DND-41 (cell line): ENCODE data around the gene PRKCZ.

ENCODE experiments used
- ATAC-seq: fragments of 200-7000 bp; cut with Tn5 transposase; 3 replicates; pipeline ENCODE4 v1.9.1; 2021; ENCODE audit warnings: low read depth; ENCODE audit not compliant: insufficient read depth
- DNase-seq: peaks from one replicate; pipeline ENCODE4 v3.0.0-alpha.2; 2020
- H2AFZ ChIP-seq: 2 replicates; pipeline ENCODE4 v1.6.0; 2012; ENCODE audit warnings: low read depth, low read length
- H3K27ac ChIP-seq: 2 replicates; pipeline ENCODE4 v1.5.1; 2012; ENCODE audit warnings: low read length, inconsistent platforms
- H3K27me3 ChIP-seq: fragments of 200-600 bp; sonication (generic); 2 replicates; pipeline ENCODE4 v1.6.0; 2012; ENCODE audit warnings: low read length, mild to moderate bottlenecking, inconsistent platforms; ENCODE audit not compliant: insufficient read depth, poor library complexity
- H3K36me3 ChIP-seq: 2 replicates; pipeline ENCODE4 v1.5.1; 2012; ENCODE audit warnings: low read length, inconsistent platforms; ENCODE audit not compliant: insufficient read depth
- H3K4me1 ChIP-seq: 2 replicates; pipeline ENCODE4 v1.5.1; 2012; ENCODE audit warnings: mild to moderate bottlenecking, low read length; ENCODE audit not compliant: insufficient read depth
- H3K4me2 ChIP-seq: 2 replicates; pipeline ENCODE4 v1.6.0; 2012; ENCODE audit warnings: mild to moderate bottlenecking, moderate library complexity, low read length, inconsistent platforms; ENCODE audit not compliant: insufficient read depth
- H3K4me3 ChIP-seq, 2 experiments: fragments of 200-600 bp in 1 of 2; shearing (Covaris generic) in 1 of 2; 2 replicates each; pipeline ENCODE4 v1.5.1; 2012 to 2016; ENCODE audit warnings: inconsistent platforms in 2 of 2, low read length in 2 of 2, mild to moderate bottlenecking in 2 of 2, low read depth in 1 of 2, moderate library complexity in 1 of 2
- H3K79me2 ChIP-seq: 2 replicates; pipeline ENCODE4 v1.6.0; 2012; ENCODE audit warnings: low read length, inconsistent platforms; ENCODE audit not compliant: insufficient read depth
- H3K9ac ChIP-seq: 2 replicates; pipeline ENCODE4 v1.6.0; 2012; ENCODE audit warnings: low read depth, mild to moderate bottlenecking, inconsistent platforms, low read length, moderate library complexity
- H3K9me3 ChIP-seq: 2 replicates; pipeline ENCODE4 v1.5.1; 2012; ENCODE audit warnings: low read length, moderate library complexity, mild to moderate bottlenecking, inconsistent platforms; ENCODE audit not compliant: insufficient read depth, severe bottlenecking
- H4K20me1 ChIP-seq: 2 replicates; pipeline ENCODE4 v1.6.0; 2012; ENCODE audit warnings: low read length; ENCODE audit not compliant: insufficient read depth
- EZH2 ChIP-seq: IDR thresholded peaks from 3 replicates; pipeline ENCODE4 v1.6.1; 2012; ENCODE audit warnings: borderline replicate concordance, low read depth, mild to moderate bottlenecking, moderate library complexity, low read length, inconsistent platforms; ENCODE audit not compliant: severe bottlenecking
- TF ChIP-seq, protein P1 (sequence below): IDR thresholded peaks from 2 replicates; pipeline ENCODE4 v1.5.1; 2012; ENCODE audit warnings: borderline replicate concordance, low read length, moderate library complexity, mild to moderate bottlenecking; ENCODE audit not compliant: poor library complexity, severe bottlenecking; ENCODE audit errors: extremely low read depth

PRKCZ gene

DNA sequence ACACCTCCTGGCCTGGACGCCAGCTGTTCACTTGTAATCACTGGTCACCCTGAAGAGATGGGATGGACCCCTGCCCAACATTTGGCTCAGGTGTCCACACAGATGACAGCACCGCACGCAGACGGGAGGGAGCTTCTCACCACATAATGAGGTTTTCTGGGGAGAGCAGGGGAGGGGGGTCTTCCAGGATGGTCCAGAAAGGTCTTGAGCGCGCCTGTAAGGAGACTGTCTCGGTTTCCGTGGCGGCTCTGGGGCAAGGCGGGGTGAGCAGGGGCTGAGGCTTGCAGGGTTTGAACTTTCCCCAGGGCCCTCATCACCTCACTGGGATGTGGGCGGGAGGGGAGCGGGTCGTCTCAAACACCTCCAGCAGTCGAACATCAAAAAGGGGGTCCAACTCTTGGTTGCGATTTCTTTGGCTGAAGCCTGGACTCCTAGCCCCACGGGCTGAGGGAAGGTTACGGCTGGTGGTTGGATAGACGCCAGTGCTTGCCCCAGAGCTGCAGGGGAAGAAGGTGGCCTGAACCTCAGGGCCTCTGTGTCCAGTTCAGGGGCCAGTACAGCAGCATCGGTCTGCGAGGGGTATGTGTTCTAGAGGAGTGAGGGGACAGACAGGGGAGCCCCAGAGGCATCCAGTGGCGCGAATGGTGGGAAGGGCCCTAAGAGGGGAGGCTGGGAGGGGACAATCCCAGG, 53.8 kb downstream of the PRKCZ start:
- Histone ChIP-seq H3K4me3 (no peak overlapping the region), H3K4me2 (no peak overlapping the region), H3K9ac (no peak overlapping the region), H3K27ac (no peak overlapping the region), H3K27me3 (peaks cover 4% of the 10 kb centered on the region), H2AFZ (no peak overlapping the region), H3K9me3 (no peaks in the 10 kb centered on the region), H3K4me1 (no peaks in the 10 kb centered on the region), H3K79me2 (no peaks in the 10 kb centered on the region), H3K36me3 (no peaks in the 10 kb centered on the region), H4K20me1 (no peaks in the 10 kb centered on the region)
- TF ChIP-seq EZH2, result no peak
- TF ChIP-seq, protein P1, sequence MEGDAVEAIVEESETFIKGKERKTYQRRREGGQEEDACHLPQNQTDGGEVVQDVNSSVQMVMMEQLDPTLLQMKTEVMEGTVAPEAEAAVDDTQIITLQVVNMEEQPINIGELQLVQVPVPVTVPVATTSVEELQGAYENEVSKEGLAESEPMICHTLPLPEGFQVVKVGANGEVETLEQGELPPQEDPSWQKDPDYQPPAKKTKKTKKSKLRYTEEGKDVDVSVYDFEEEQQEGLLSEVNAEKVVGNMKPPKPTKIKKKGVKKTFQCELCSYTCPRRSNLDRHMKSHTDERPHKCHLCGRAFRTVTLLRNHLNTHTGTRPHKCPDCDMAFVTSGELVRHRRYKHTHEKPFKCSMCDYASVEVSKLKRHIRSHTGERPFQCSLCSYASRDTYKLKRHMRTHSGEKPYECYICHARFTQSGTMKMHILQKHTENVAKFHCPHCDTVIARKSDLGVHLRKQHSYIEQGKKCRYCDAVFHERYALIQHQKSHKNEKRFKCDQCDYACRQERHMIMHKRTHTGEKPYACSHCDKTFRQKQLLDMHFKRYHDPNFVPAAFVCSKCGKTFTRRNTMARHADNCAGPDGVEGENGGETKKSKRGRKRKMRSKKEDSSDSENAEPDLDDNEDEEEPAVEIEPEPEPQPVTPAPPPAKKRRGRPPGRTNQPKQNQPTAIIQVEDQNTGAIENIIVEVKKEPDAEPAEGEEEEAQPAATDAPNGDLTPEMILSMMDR, result no peak
- ATAC-seq, result no peak
- no peak for DNase-seq

- ATAC-seq, result no peak
- Histone ChIP-seq H4K20me1 (no peaks in the 10 kb centered on the region), H3K27ac (no peak overlapping the region), H3K4me1 (no peaks in the 10 kb centered on the region), H3K9me3 (no peaks in the 10 kb centered on the region), H3K79me2 (no peaks in the 10 kb centered on the region), H3K36me3 (no peaks in the 10 kb centered on the region), H3K9ac (no peak overlapping the region), H2AFZ (no peak overlapping the region), H3K27me3 (peaks cover 4% of the 10 kb centered on the region), H3K4me2 (no peak overlapping the region), H3K4me3 (no peak overlapping the region)
- no peak for TF ChIP-seq EZH2
- DNase-seq, result no peak
Observed at GRCh38 chr1:2104621-2105427, 54.6 kb downstream of the PRKCZ start.

DNA sequence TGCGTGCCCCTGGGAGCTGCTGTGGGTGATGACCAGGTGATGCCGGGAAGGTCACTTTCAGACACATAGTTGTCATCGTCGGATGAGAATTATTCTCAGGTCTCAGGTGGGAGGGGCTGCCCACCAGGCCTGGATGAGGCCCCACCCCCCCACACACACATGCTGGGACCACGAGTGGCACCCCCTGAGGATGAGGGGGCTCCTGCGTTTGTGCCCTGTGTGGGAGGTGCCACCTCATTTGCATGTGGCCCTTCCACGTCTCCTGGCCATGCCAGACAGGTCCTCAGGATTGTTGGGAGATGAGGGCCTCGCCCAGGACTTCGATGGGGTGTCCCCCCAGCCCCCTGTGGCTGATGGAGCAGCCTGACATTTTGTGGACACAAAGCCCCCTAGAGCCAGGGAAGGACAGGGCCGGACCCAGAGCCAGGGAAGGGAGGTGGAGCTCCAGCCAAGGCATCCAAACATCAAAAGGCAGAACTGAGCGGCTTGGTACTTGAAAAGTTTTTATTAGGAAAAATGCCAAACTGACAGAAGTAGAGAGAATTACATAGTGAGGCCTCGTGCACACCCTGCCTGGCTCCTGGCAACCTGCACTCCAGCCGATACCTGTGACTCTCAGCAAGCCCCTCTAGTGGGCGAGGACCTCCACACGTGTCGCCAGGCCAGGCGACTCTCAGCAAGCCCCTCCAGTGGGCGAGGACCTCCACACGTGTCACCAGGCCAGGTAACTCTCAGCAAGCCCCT, 55.7 kb downstream of the PRKCZ start:
- Histone ChIP-seq H3K4me1 (no peaks in the 10 kb centered on the region), H3K27ac (no peak overlapping the region), H3K27me3 (peaks cover 4% of the 10 kb centered on the region), H3K9me3 (no peaks in the 10 kb centered on the region), H4K20me1 (no peaks in the 10 kb centered on the region), H3K79me2 (no peaks in the 10 kb centered on the region), H3K4me2 (no peak overlapping the region), H3K36me3 (no peaks in the 10 kb centered on the region), H3K9ac (no peak overlapping the region), H2AFZ (no peak overlapping the region), H3K4me3 (no peak overlapping the region)
- ATAC-seq, result no peak
- DNase-seq, result no peak
- TF ChIP-seq, protein P1, result no peak
- TF ChIP-seq EZH2, result no peak
